Globus pallidus (tissue), 1 donor: ENCODE data around the gene VEPH1.
"Not testable (repeated sequence)": the region's sequence is repeated elsewhere in the genome, so short reads cannot be mapped to it uniquely, and the experiment has no call there.

Experiments used
- DNase-seq: peaks from one replicate; pipeline ENCODE4 v3.0.0-alpha.2; 2015; ENCODE audit warnings: low spot score

VEPH1 gene

GRCh38 chr3:157348304-157349075 is 154.7 kb downstream of the VEPH1 start:
- DNase-seq, result not testable (repeated sequence)

- DNase-seq, result no peak
These were observed 155.5 kb downstream of the VEPH1 start for GRCh38 chr3:157347577-157348303.

GRCh38 chr3:157336252-157337009 is 166.8 kb downstream of the VEPH1 start:
- no peak for DNase-seq

GRCh38 chr3:157335233-157336076 is 167.8 kb downstream of the VEPH1 start:
- DNase-seq, result peak; percentile 61

- no peak for DNase-seq
These were observed 169.6 kb downstream of the VEPH1 start for GRCh38 chr3:157333551-157333991.

GRCh38 chr3:157330206-157330605 is 173.0 kb downstream of the VEPH1 start:
- DNase-seq, result no peak

GRCh38 chr3:157329551-157329950 is 173.7 kb downstream of the VEPH1 start:
- DNase-seq, result no peak

GRCh38 chr3:157327837-157328236 is 175.4 kb downstream of the VEPH1 start:
- DNase-seq, result no peak

- no peak for DNase-seq
These were observed 176.2 kb downstream of the VEPH1 start for GRCh38 chr3:157327018-157327417.

GRCh38 chr3:157324869-157325268 is 178.3 kb downstream of the VEPH1 start:
- not testable (repeated sequence) for DNase-seq

- DNase-seq, result no peak
These were observed 179.9 kb downstream of the VEPH1 start for GRCh38 chr3:157323360-157323759.

GRCh38 chr3:157319672-157320071 is 183.5 kb downstream of the VEPH1 start:
- DNase-seq, result no peak

- no peak for DNase-seq
These were observed 184.5 kb downstream of the VEPH1 start for GRCh38 chr3:157318639-157319288.

- no peak for DNase-seq
These were observed 185.3 kb downstream of the VEPH1 start for GRCh38 chr3:157317895-157318294.

- DNase-seq, result no peak
These were observed 190.0 kb downstream of the VEPH1 start for GRCh38 chr3:157313186-157313585.

- DNase-seq, result no peak
These were observed 190.9 kb downstream of the VEPH1 start for GRCh38 chr3:157312376-157312745.

- DNase-seq, result no peak
These were observed 191.4 kb downstream of the VEPH1 start for GRCh38 chr3:157311633-157312375.

GRCh38 chr3:157310329-157311052 is 192.7 kb downstream of the VEPH1 start:
- no peak for DNase-seq

GRCh38 chr3:157306502-157306901 is 196.7 kb downstream of the VEPH1 start:
- DNase-seq, result no peak

GRCh38 chr3:157305392-157305791 is 197.8 kb downstream of the VEPH1 start:
- DNase-seq, result no peak
